H1 (cell line): ENCODE data around the gene NCAM1. TPM values are rescaled to one million over a fixed set of nuclear protein-coding genes. Genes with fewer than 3 reads are reported as not detected.

Source experiments
- CTCF ChIA-PET: fragments of 300-600 bp; sonication (Branson Sonifier 250); formaldehyde crosslinking; loops from one replicate; lab custom pipeline; 2021; ENCODE audit not compliant: partially characterized antibody; lab: Charles Lee
- POLR2A ChIA-PET: fragments of 300-600 bp; sonication (Branson Sonifier 250); formaldehyde crosslinking; loops from one replicate; lab custom pipeline; 2021; ENCODE audit warnings: inconsistent platforms; ENCODE audit not compliant: partially characterized antibody; lab: Charles Lee
- DNase-seq, 2 experiments: peaks; one replicate each; pipeline versions ENCODE4 v3.0.0 to v3.0.0-alpha.2; 2010 to 2022; ENCODE audit warnings: low spot score in 2 of 2, low read depth in 1 of 2, mixed read lengths in 1 of 2
- FAIRE-seq: peaks from 2 replicates; lab custom pipeline; 2011; peaks lifted over from hg19 to GRCh38; lab: Jason Lieb, UNC
- H2AFZ ChIP-seq: 2 replicates; pipeline ENCODE4 v1.8.1; 2012; ENCODE audit warnings: low read length, inconsistent platforms
- H2AK5ac ChIP-seq: 2 replicates; pipeline ENCODE4 v1.6.1; 2013; ENCODE audit warnings: low read depth, low read length
- H2BK120ac ChIP-seq: replicated peaks from 2 replicates; pipeline ENCODE3; 2013; ENCODE audit warnings: low read depth, low read length, inconsistent platforms
- H2BK12ac ChIP-seq: 2 replicates; pipeline ENCODE4 v1.6.1; 2013; ENCODE audit warnings: low read depth, low read length
- H2BK15ac ChIP-seq: 2 replicates; pipeline ENCODE4 v1.6.1; 2013; ENCODE audit warnings: low read length
- H2BK20ac ChIP-seq: 2 replicates; pipeline ENCODE4 v1.6.1; 2013; ENCODE audit warnings: low read length
- H2BK5ac ChIP-seq: 2 replicates; pipeline ENCODE4 v1.6.1; 2013; ENCODE audit warnings: low read depth, low read length
- H3K14ac ChIP-seq: 2 replicates; pipeline ENCODE4 v1.6.1; 2013; ENCODE audit warnings: inconsistent platforms; ENCODE audit not compliant: insufficient read length
- H3K18ac ChIP-seq: 2 replicates; pipeline ENCODE4 v1.6.1; 2013; ENCODE audit warnings: low read length; ENCODE audit errors: extremely low read depth
- H3K23ac ChIP-seq: 2 replicates; pipeline ENCODE4 v1.6.1; 2013; ENCODE audit warnings: inconsistent platforms; ENCODE audit not compliant: insufficient read length
- H3K23me2 ChIP-seq: 2 replicates; pipeline ENCODE4 v1.6.1; 2013; ENCODE audit warnings: low read depth, low read length
- H3K27ac ChIP-seq: 2 replicates; pipeline ENCODE4 v1.6.1; 2011; ENCODE audit warnings: low read depth, low read length, inconsistent platforms
- H3K27me3 ChIP-seq, 4 experiments: replicated peaks in 1 of 4; 1 replicate in 1 of 4; 2 replicates in 3 of 4; pipeline versions ENCODE4 v1.6.1 to v1.8.1; 2011 to 2013; ENCODE audit warnings: low read length in 3 of 4, mild to moderate bottlenecking in 3 of 4, inconsistent platforms in 2 of 4, mixed read lengths in 2 of 4, moderate library complexity in 1 of 4; ENCODE audit not compliant: control insufficient read depth in 3 of 4, insufficient read depth in 3 of 4; ENCODE audit errors: extremely low read depth in 1 of 4
- H3K36me3 ChIP-seq, 4 experiments: 2 replicates each; pipeline versions ENCODE4 v1.6.1 to v1.8.1; 2011 to 2013; ENCODE audit warnings: mild to moderate bottlenecking in 4 of 4, low read length in 3 of 4, moderate library complexity in 2 of 4, control low read depth in 1 of 4, inconsistent platforms in 1 of 4; ENCODE audit not compliant: insufficient read depth in 4 of 4, control insufficient read depth in 2 of 4
- H3K4ac ChIP-seq: replicated peaks from 2 replicates; pipeline ENCODE3; 2013; ENCODE audit warnings: low read length, low read depth, mixed read lengths, inconsistent platforms; ENCODE audit not compliant: insufficient read length
- H3K4me1 ChIP-seq, 4 experiments: replicated peaks in 1 of 4; 1 replicate in 1 of 4; 2 replicates in 3 of 4; pipeline versions ENCODE4 v1.6.1 to v1.8.1; 2011 to 2013; ENCODE audit warnings: low read length in 3 of 4, inconsistent platforms in 2 of 4, mixed read lengths in 1 of 4; ENCODE audit not compliant: insufficient read depth in 4 of 4, control insufficient read depth in 3 of 4
- H3K4me2 ChIP-seq, 2 experiments: 2 replicates each; pipeline versions ENCODE4 v1.6.1 to v1.8.1; 2011 to 2013; ENCODE audit warnings: low read depth in 2 of 2, low read length in 2 of 2, control low read depth in 1 of 2, inconsistent platforms in 1 of 2, mild to moderate bottlenecking in 1 of 2; ENCODE audit not compliant: insufficient read depth in 1 of 2
- H3K4me3 ChIP-seq, 4 experiments: fragments of 200-600, 300-600 bp in 1 of 4; sonication (generic), shearing (Covaris generic), sonication (Bioruptor Twin) in 1 of 4; 2 replicates each; pipeline versions ENCODE4 v1.5.1 to v1.8.1; 2011 to 2016; ENCODE audit warnings: low read length in 4 of 4, low read depth in 3 of 4, control low read depth in 2 of 4, inconsistent platforms in 2 of 4, mild to moderate bottlenecking in 2 of 4, mixed read lengths in 1 of 4, moderate library complexity in 1 of 4; ENCODE audit not compliant: insufficient read depth in 2 of 4; ENCODE audit errors: extremely low read depth in 1 of 4
- H3K56ac ChIP-seq: replicated peaks from 2 replicates; pipeline ENCODE3; 2013; ENCODE audit warnings: low read depth, mild to moderate bottlenecking, mixed read lengths, low read length, inconsistent platforms; ENCODE audit not compliant: insufficient read length
- H3K79me1 ChIP-seq: 2 replicates; pipeline ENCODE4 v1.6.1; 2013; ENCODE audit warnings: low read depth, low read length, control low read depth
- H3K79me2 ChIP-seq, 2 experiments: 2 replicates each; pipeline versions ENCODE4 v1.6.1 to v1.8.1; 2012 to 2013; ENCODE audit warnings: low read length in 2 of 2, mild to moderate bottlenecking in 2 of 2, inconsistent platforms in 1 of 2; ENCODE audit not compliant: insufficient read depth in 2 of 2, control insufficient read depth in 1 of 2
- H3K9ac ChIP-seq, 4 experiments: replicated peaks in 1 of 4; 1 replicate in 1 of 4; 2 replicates in 3 of 4; pipeline versions ENCODE4 v1.6.1 to v1.8.1; 2011 to 2013; ENCODE audit warnings: low read depth in 3 of 4, low read length in 3 of 4, control low read depth in 2 of 4, mild to moderate bottlenecking in 2 of 4, moderate library complexity in 2 of 4, inconsistent platforms in 1 of 4; ENCODE audit errors: extremely low read depth in 1 of 4
- H3K9me3 ChIP-seq, 2 experiments: 2 replicates each; pipeline versions ENCODE4 v1.6.1 to v1.8.1; 2012 to 2013; ENCODE audit warnings: mild to moderate bottlenecking in 2 of 2, moderate library complexity in 2 of 2, control low read depth in 1 of 2, inconsistent platforms in 1 of 2, low read depth in 1 of 2, low read length in 1 of 2, mixed read lengths in 1 of 2; ENCODE audit not compliant: insufficient read depth in 2 of 2
- H4K20me1 ChIP-seq, 2 experiments: replicated peaks in 1 of 2; 2 replicates each; pipeline versions ENCODE3 to v1.8.1; 2011 to 2013; ENCODE audit warnings: inconsistent platforms in 2 of 2, low read length in 2 of 2, mild to moderate bottlenecking in 1 of 2; ENCODE audit not compliant: insufficient read depth in 2 of 2, control insufficient read depth in 1 of 2
- H4K5ac ChIP-seq: 2 replicates; pipeline ENCODE4 v1.6.1; 2013; ENCODE audit warnings: low read length, low read depth, mixed read lengths, inconsistent platforms; ENCODE audit not compliant: insufficient read length
- H4K8ac ChIP-seq: 2 replicates; pipeline ENCODE4 v1.8.0; 2013; ENCODE audit warnings: mild to moderate bottlenecking, moderate library complexity, low read length, inconsistent platforms; ENCODE audit not compliant: insufficient read depth; ENCODE audit errors: extremely low read depth
- H4K91ac ChIP-seq: replicated peaks from 2 replicates; pipeline ENCODE3; 2013; ENCODE audit warnings: low read length, mixed read lengths, inconsistent platforms; ENCODE audit not compliant: insufficient read length
- BRCA1 ChIP-seq: IDR thresholded peaks from 2 replicates; pipeline ENCODE4 v1.6.1; 2012; ENCODE audit warnings: low read depth, low read length, improper control_type of control experiment
- CHD1 ChIP-seq: IDR thresholded peaks from 2 replicates; pipeline ENCODE4 v1.6.1; 2012; ENCODE audit warnings: low read depth, low read length, improper control_type of control experiment
- CREB1 ChIP-seq: IDR thresholded peaks from 2 replicates; pipeline ENCODE4 v1.6.1; 2012; ENCODE audit warnings: inconsistent platforms
- E2F6 ChIP-seq: IDR thresholded peaks from 2 replicates; pipeline ENCODE4 v1.6.1; 2012; ENCODE audit warnings: inconsistent platforms
- GABPA ChIP-seq: IDR thresholded peaks from 2 replicates; pipeline ENCODE4 v1.6.1; 2011; ENCODE audit warnings: mild to moderate bottlenecking, low read length, moderate library complexity, borderline replicate concordance; ENCODE audit not compliant: insufficient read depth
- HDAC2 ChIP-seq, 2 experiments: fragments of 300-600 bp in 1 of 2; sonication (generic) in 1 of 2; IDR thresholded peaks; 2 replicates each; pipeline ENCODE4 v1.6.1; 2011 to 2012; ENCODE audit warnings: low read depth in 2 of 2, low read length in 2 of 2, mild to moderate bottlenecking in 2 of 2, moderate library complexity in 2 of 2, borderline replicate concordance in 1 of 2, inconsistent platforms in 1 of 2
- JUN ChIP-seq: IDR thresholded peaks from 2 replicates; pipeline ENCODE4 v1.6.1; 2011; ENCODE audit warnings: low read depth, mild to moderate bottlenecking, improper control_type of control experiment, low read length
- JUND ChIP-seq: IDR thresholded peaks from 2 replicates; pipeline ENCODE4 v1.6.1; 2011; ENCODE audit warnings: mild to moderate bottlenecking, improper control_type of control experiment, low read length
- KDM1A ChIP-seq: fragments of 200-600, 300-600 bp; sonication (generic); IDR thresholded peaks from 2 replicates; pipeline ENCODE4 v1.7.1; 2016; ENCODE audit warnings: mild to moderate bottlenecking, low read length, borderline replicate concordance
- KDM5A ChIP-seq: fragments of 200-600 bp; IDR thresholded peaks from 2 replicates; pipeline ENCODE4 v1.7.1; 2012; ENCODE audit warnings: mild to moderate bottlenecking, low read length, inconsistent platforms, mixed read lengths
- MAFK ChIP-seq: IDR thresholded peaks from 2 replicates; pipeline ENCODE4 v1.6.1; 2012; ENCODE audit warnings: low read depth, mild to moderate bottlenecking, improper control_type of control experiment, low read length
- NRF1 ChIP-seq: IDR thresholded peaks from 2 replicates; pipeline ENCODE4 v1.6.1; 2011; ENCODE audit warnings: mild to moderate bottlenecking, low read depth, low read length, improper control_type of control experiment
- RFX5 ChIP-seq: IDR thresholded peaks from 2 replicates; pipeline ENCODE4 v1.6.1; 2011; ENCODE audit warnings: low read depth, low read length, improper control_type of control experiment, borderline replicate concordance
- SIRT6 ChIP-seq: IDR thresholded peaks from one replicate; pipeline ENCODE4 v1.7.1; 2012; ENCODE audit warnings: low read length, inconsistent platforms
- SP2 ChIP-seq: IDR thresholded peaks from 2 replicates; pipeline ENCODE4 v1.6.1; 2012; ENCODE audit warnings: mild to moderate bottlenecking, low read length, inconsistent platforms
- TAF1 ChIP-seq: IDR thresholded peaks from 2 replicates; pipeline ENCODE4 v1.6.1; 2011; ENCODE audit warnings: mild to moderate bottlenecking, low read depth, low read length
- polyA plus RNA-seq, 7 experiments: library from polyadenylated mRNA; depleted of rRNA in 3 of 7; stranded (reverse) in 5 of 7; unstranded in 2 of 7; fragments of >200 nt in 5 of 7; fragments of 200-250 nt in 2 of 7; gene quantifications; 1 replicate in 5 of 7; 2 replicates in 1 of 7; 4 replicates in 1 of 7; pipeline versions ENCODE4 v1.2.1 to v1.2.3, GENCODE V29; 2011 to 2013; ENCODE audit warnings: missing spikeins in 2 of 7, mixed read lengths in 2 of 7
- total RNA-seq: library from RNA; stranded (reverse); fragmentation: NEBNext Ultra II Directional; extraction: Animal tissue kit (Norgen Biotek cat#: 25700); gene quantifications from 2 replicates; pipeline ENCODE4 v1.2.1, GENCODE V29; 2021

Gene NCAM1
- total and polyA plus RNA-seq, 2 of the 8 experiments (the other 6 are each of a cell fraction or from before 2014, with no cell fraction given), result 3.1 to 4.3 TPM

- Histone ChIP-seq H3K4ac (no peak overlapping the region), H3K9me3 (no peaks in the 10 kb centered on the region), H3K36me3 (no peaks in the 10 kb centered on the region), H2AFZ (no peak overlapping the region), H2BK12ac (no peak overlapping the region), H4K5ac (no peak overlapping the region), H3K4me3 (no peak overlapping the region), H2BK5ac (no peak overlapping the region), H3K4me2 (no peak overlapping the region), H4K91ac (no peak overlapping the region), H3K23me2 (no peaks in the 10 kb centered on the region), H3K56ac (no peak overlapping the region), H3K27ac (no peak overlapping the region), H3K79me2 (no peaks in the 10 kb centered on the region), H2BK120ac (no peak overlapping the region), H3K9ac (no peak overlapping the region), H3K18ac (no peak overlapping the region), H3K23ac (no peak overlapping the region), H3K27me3 (no peaks in the 10 kb centered on the region), H3K79me1 (no peaks in the 10 kb centered on the region), H2BK20ac (no peak overlapping the region), H2AK5ac (no peak overlapping the region), H3K4me1 (no peaks in the 10 kb centered on the region), H3K14ac (no peak overlapping the region), H4K20me1 (no peaks in the 10 kb centered on the region), H4K8ac (no peak overlapping the region), H2BK15ac (no peak overlapping the region)
- DNase-seq, result no peak
- no peak for FAIRE-seq
- POLR2A ChIA-PET, result no interaction called here
- CTCF ChIA-PET, result interaction anchor here (0.7 to 4.1 kb wide), 16 partner anchors 9 to 437 kb away, joined by 3 to 64 read pairs (median 4); partner anchors contain the start of gene TTC12
- TF ChIP-seq KDM5A, result no peak
- no peak for TF ChIP-seq KDM1A
- TF ChIP-seq JUND, result no peak
- TF ChIP-seq BRCA1, result no peak
- no peak for TF ChIP-seq TAF1
- no peak for TF ChIP-seq SP2
- no peak for TF ChIP-seq MAFK
- TF ChIP-seq JUN, result no peak
- no peak for TF ChIP-seq CHD1
- no peak for TF ChIP-seq SIRT6
- TF ChIP-seq CREB1, result no peak
- TF ChIP-seq HDAC2 (IDR thresholded peaks at IDR 0.05; ENCODE audit: borderline replicate concordance in 1 of 2, low read depth in 2 of 2, low read length in 2 of 2), result no peak
- TF ChIP-seq E2F6, result no peak
- no peak for TF ChIP-seq RFX5
- no peak for TF ChIP-seq GABPA
- no peak for TF ChIP-seq NRF1
Measured at GRCh38 chr11:113304916-113305315, 343.7 kb downstream of the NCAM1 start.
